ENCODE data around the gene IQCE. TPM values are rescaled to one million over a fixed set of nuclear protein-coding genes. Genes with fewer than 3 reads are reported as not detected.

The IQCE gene
- total and polyA plus RNA-seq, 2 donors from 2014 or later = 6.1 to 27.8 TPM

DNA sequence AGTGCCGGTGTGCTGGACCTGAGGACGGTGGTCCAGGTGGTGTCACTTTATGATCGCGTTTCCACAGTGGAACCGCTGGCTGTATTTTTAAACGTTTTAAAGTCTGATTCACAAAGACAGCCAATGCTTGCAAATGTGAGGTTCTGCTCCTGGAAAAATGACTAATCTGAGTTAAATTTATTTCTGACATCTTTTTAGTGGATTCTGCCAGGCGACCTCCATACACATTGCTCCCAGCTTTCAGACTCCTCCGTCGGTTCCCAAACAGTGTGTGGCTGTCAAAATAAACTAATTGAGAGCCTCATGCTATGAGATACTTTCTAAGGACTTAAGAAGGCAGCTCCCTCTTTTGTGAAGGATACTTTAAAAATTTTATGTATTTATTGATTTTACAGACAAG, 60.3 kb downstream of the IQCE start:
- no peaks in the 10 kb centered on the region for H3K36me3 ChIP-seq (ENCODE audit: control insufficient read depth in 2 of 3, insufficient read depth in 3 of 3, low read length in 3 of 3)
- no peak overlapping the region for H3K9ac ChIP-seq (ENCODE audit: low read length in 3 of 3)
- no peak for DNase-seq
- no peak for FAIRE-seq
- TF ChIP-seq, protein P1, sequence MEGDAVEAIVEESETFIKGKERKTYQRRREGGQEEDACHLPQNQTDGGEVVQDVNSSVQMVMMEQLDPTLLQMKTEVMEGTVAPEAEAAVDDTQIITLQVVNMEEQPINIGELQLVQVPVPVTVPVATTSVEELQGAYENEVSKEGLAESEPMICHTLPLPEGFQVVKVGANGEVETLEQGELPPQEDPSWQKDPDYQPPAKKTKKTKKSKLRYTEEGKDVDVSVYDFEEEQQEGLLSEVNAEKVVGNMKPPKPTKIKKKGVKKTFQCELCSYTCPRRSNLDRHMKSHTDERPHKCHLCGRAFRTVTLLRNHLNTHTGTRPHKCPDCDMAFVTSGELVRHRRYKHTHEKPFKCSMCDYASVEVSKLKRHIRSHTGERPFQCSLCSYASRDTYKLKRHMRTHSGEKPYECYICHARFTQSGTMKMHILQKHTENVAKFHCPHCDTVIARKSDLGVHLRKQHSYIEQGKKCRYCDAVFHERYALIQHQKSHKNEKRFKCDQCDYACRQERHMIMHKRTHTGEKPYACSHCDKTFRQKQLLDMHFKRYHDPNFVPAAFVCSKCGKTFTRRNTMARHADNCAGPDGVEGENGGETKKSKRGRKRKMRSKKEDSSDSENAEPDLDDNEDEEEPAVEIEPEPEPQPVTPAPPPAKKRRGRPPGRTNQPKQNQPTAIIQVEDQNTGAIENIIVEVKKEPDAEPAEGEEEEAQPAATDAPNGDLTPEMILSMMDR (IDR thresholded peaks at IDR 0.05; ENCODE audit: borderline replicate concordance, extremely low read depth, insufficient read depth) = no peak
- H3K4me3 ChIP-seq (ENCODE audit: low read length in 3 of 3) = no peak overlapping the region
- H3K27ac ChIP-seq (ENCODE audit: low read depth in 2 of 2, low read length in 2 of 2) = no peak overlapping the region
- H3K9me3 ChIP-seq (ENCODE audit: control insufficient read depth in 2 of 3, insufficient read depth in 1 of 3, low read length in 3 of 3) = no peaks in the 10 kb centered on the region
- peaks cover 6 to 31% (median 6%) of the 10 kb centered on the region in 3 donors for H3K4me1 ChIP-seq (ENCODE audit: control insufficient read depth in 2 of 3, insufficient read depth in 2 of 3, low read depth in 1 of 3, low read length in 3 of 3)
- intact Hi-C loops (cut with DNase I) = no loop called here
- H3K27me3 ChIP-seq (ENCODE audit: control insufficient read depth, insufficient read depth, low read length) = no peaks in the 10 kb centered on the region

DNA sequence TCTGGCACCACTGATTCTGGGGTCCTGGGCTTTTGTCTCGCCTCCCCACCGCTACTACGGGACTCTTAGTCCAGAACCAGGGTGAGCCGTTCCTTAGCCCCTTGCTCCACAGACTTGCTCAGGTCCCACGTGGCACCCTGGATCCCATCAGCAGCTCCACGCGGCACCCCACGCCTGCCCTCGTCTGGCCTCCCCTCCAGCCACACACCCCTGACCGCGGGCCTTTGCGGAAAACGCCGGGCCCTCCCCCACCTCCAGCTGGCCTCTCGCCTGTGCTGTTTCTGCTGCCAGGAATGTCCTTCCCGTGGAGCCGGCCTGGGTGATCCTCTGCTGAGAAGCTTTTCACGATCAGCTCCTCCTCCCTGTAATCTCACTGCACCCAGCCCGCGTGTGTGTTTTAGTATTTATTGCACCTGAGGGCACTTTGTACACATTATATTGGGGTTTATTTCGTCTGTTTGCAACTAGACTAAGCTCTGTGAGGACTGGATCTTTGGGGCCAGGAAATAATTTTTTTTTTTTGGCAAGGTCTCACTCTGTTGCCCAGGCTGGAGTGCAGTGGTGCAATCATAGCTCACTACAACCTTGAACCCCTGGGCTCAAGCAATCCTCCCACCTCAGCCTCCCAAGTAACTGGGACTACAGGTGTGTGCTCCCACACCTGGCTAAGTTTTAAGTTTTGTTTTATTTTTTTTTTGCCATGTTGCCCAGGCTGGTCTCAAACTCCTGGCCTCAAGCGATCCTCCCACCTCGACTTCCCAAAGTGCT, 62.5 kb downstream of the IQCE start:
- peaks cover 6 to 30% (median 6%) of the 10 kb centered on the region in 3 donors for H3K4me1 ChIP-seq (ENCODE audit: control insufficient read depth in 2 of 3, insufficient read depth in 2 of 3, low read depth in 1 of 3, low read length in 3 of 3)
- no peaks in the 10 kb centered on the region for H3K27me3 ChIP-seq (ENCODE audit: control insufficient read depth, insufficient read depth, low read length)
- TF ChIP-seq, protein P1 (IDR thresholded peaks at IDR 0.05; ENCODE audit: borderline replicate concordance, extremely low read depth, insufficient read depth) = no peak
- intact Hi-C loops (cut with DNase I) = no loop called here
- DNase-seq = peak; percentile 80 to 89 (median 85)
- H3K4me3 ChIP-seq (ENCODE audit: low read length in 3 of 3) = no peak overlapping the region
- H3K9me3 ChIP-seq (ENCODE audit: control insufficient read depth in 2 of 3, insufficient read depth in 1 of 3, low read length in 3 of 3) = no peaks in the 10 kb centered on the region
- peak overlapping the region; percentile 18 to 29 for H3K27ac ChIP-seq (ENCODE audit: low read depth in 2 of 2, low read length in 2 of 2)
- FAIRE-seq = no peak
- H3K36me3 ChIP-seq (ENCODE audit: control insufficient read depth in 2 of 3, insufficient read depth in 3 of 3, low read length in 3 of 3) = no peaks in the 10 kb centered on the region
- H3K9ac ChIP-seq (ENCODE audit: low read length in 3 of 3) = no peak overlapping the region

DNA sequence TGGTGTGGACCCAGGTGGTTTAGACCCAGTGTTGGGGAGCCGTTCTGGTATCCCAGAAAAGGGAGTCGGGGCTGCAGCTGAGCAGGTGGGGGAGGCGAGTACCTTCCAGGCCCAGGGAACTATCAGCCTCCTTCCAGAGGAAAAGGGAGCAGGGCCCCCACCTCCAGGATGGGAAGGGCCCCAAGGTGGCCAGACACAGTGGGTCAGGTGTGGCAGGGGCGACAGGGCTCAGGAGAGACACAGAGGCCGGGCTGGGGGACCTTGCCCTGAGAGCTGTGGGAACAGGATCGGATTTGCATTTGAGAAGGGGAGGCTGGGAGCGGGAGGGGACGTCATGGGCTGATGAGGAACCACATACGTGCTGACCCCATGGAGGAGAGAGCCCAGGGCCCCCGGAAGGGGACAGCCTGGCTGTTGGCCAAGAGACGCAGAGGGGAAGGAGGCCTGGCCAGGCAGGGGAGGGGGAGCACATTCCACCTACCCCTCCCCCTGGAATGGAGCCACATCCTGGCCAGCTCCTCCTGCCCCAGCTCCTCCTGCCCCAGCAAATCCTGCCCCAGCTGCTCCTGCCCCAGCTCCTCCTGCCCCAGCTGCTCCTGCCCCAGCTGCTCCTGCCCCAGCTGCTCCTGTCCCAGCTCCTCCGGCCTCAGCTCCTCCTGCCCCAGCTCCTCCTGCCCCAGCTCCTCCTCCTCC, 63.3 kb downstream of the IQCE start:
- Histone ChIP-seq H3K27me3 (ENCODE audit: control insufficient read depth, insufficient read depth, low read length) (no peaks in the 10 kb centered on the region), H3K4me3 (ENCODE audit: low read length in 3 of 3) (no peak overlapping the region), H3K4me1 (ENCODE audit: control insufficient read depth in 2 of 3, insufficient read depth in 2 of 3, low read depth in 1 of 3, low read length in 3 of 3) (peaks cover 6 to 31% (median 6%) of the 10 kb centered on the region in 3 donors), H3K9ac (ENCODE audit: low read length in 3 of 3) (no peak overlapping the region), H3K36me3 (ENCODE audit: control insufficient read depth in 2 of 3, insufficient read depth in 3 of 3, low read length in 3 of 3) (no peaks in the 10 kb centered on the region), H3K27ac (ENCODE audit: low read depth in 2 of 2, low read length in 2 of 2) (peak overlapping the region; percentile 22 to 29), H3K9me3 (ENCODE audit: control insufficient read depth in 2 of 3, insufficient read depth in 1 of 3, low read length in 3 of 3) (no peaks in the 10 kb centered on the region)
- FAIRE-seq = no peak
- intact Hi-C loops (cut with DNase I) = no loop called here
- peak; percentile 82 to 99 (median 97) for DNase-seq
- TF ChIP-seq, protein P1 (IDR thresholded peaks at IDR 0.05; ENCODE audit: borderline replicate concordance, extremely low read depth, insufficient read depth) = no peak

Data from kidney (tissue), 14 donors.